Measurements from ENCODE around the gene RBM26.

- TF ChIP-seq CTCF (IDR thresholded peaks at IDR 0.05 in 4 of 5, conservative IDR thresholded peaks at IDR 0.05 in 1 of 5) (no peak), POLR2A (IDR thresholded peaks at IDR 0.05) (no peak)
Observed at GRCh38 chr13:79402679-79403078, 3.4 kb downstream of the RBM26 start.
